GM12878 (cell line): ENCODE data around the gene FAM120AOS. TPM values are rescaled to one million over a fixed set of nuclear protein-coding genes. Genes with fewer than 3 reads are reported as not detected.
A peak's percentile ranks its signal among the peaks of the same experiment; 100 is the strongest.

Source experiments
- ATAC-seq: fragments of 200-7000 bp; cut with Tn5 transposase; 3 replicates; pipeline ENCODE4 v1.9.1; 2020; ENCODE audit warnings: mild to moderate bottlenecking, moderate library complexity
- BruUV-seq: library from RNA; stranded (reverse); fragments of 400-500 nt; replicated peaks from 2 replicates; lab custom pipeline; 2021; lab: Mats Ljungman, UMichigan
- CTCF ChIA-PET: fragments of 300-600 bp; sonication (Branson Sonifier 250); formaldehyde crosslinking; extraction: SDS; loops from one replicate; lab custom pipeline; 2021; ENCODE audit warnings: inconsistent platforms; lab: Yijun Ruan, JAX
- POLR2A ChIA-PET: fragments of 350-600 bp; formaldehyde crosslinking; extraction: SDS; loops from one replicate; lab custom pipeline; 2021; ENCODE audit warnings: inconsistent platforms; lab: Charles Lee
- RAD21 ChIA-PET: fragments of 300-600 bp; sonication (Branson Sonifier 250); formaldehyde crosslinking; loops from one replicate; lab custom pipeline; 2023; ENCODE audit warnings: antibody characterized with exemption; ENCODE audit not compliant: unreplicated experiment; lab: Charles Lee
- SMC1A ChIA-PET: fragments of 300-600 bp; sonication (Branson Sonifier 250); formaldehyde crosslinking; loops from one replicate; lab custom pipeline; 2023; ENCODE audit not compliant: unreplicated experiment, uncharacterized antibody; lab: Charles Lee
- DNase-seq: peaks from one replicate; pipeline ENCODE4 v3.0.0-alpha.2; 2011; ENCODE audit warnings: low read depth, low spot score
- FAIRE-seq: peaks from 3 replicates; lab custom pipeline; 2011; peaks lifted over from hg19 to GRCh38; lab: Jason Lieb, UNC
- H2AFZ ChIP-seq: 2 replicates; pipeline ENCODE4 v1.6.0; 2011; ENCODE audit warnings: low read depth, low read length, control low read depth; ENCODE audit not compliant: control insufficient read depth
- H3K27ac ChIP-seq: 2 replicates; pipeline ENCODE4 v1.5.1; 2011; ENCODE audit warnings: control low read depth; ENCODE audit not compliant: control insufficient read depth, insufficient read depth
- H3K27me3 ChIP-seq, 2 experiments: replicated peaks in 1 of 2; 2 replicates each; pipeline versions ENCODE4 v1.6.0 to v1.6.1; 2011; ENCODE audit warnings: low read length in 1 of 2; ENCODE audit not compliant: control insufficient read depth in 2 of 2, insufficient read depth in 2 of 2
- H3K36me3 ChIP-seq, 2 experiments: 2 replicates each; pipeline ENCODE4 v1.5.1; 2011; ENCODE audit warnings: low read length in 1 of 2; ENCODE audit not compliant: control insufficient read depth in 2 of 2, insufficient read depth in 2 of 2
- H3K4me1 ChIP-seq: 2 replicates; pipeline ENCODE4 v1.6.1; 2011; ENCODE audit warnings: mild to moderate bottlenecking, low read length, moderate library complexity, mixed read lengths; ENCODE audit not compliant: control insufficient read depth, insufficient read depth
- H3K4me2 ChIP-seq: 2 replicates; pipeline ENCODE4 v1.6.0; 2011; ENCODE audit warnings: control low read depth; ENCODE audit not compliant: control insufficient read depth, insufficient read depth
- H3K4me3 ChIP-seq: fragments of 200-600 bp; sonication (generic); 2 replicates; pipeline ENCODE4 v1.5.1; 2016
- H3K79me2 ChIP-seq: 2 replicates; pipeline ENCODE4 v1.6.0; 2011; ENCODE audit warnings: low read length; ENCODE audit not compliant: control insufficient read depth, insufficient read depth
- H3K9ac ChIP-seq: 2 replicates; pipeline ENCODE4 v1.8.0; 2011; ENCODE audit warnings: low read length, control low read depth, mixed read lengths; ENCODE audit not compliant: control insufficient read depth, insufficient read depth
- H3K9me3 ChIP-seq: replicated peaks from 3 replicates; pipeline ENCODE4 v1.5.1; 2011; ENCODE audit warnings: mild to moderate bottlenecking, low read length; ENCODE audit not compliant: control insufficient read depth, insufficient read depth
- H4K20me1 ChIP-seq: 2 replicates; pipeline ENCODE4 v1.6.0; 2011; ENCODE audit not compliant: control insufficient read depth, insufficient read depth
- BCL11A ChIP-seq: IDR thresholded peaks from 2 replicates; pipeline ENCODE4 v1.6.1; 2011; ENCODE audit warnings: low read depth, low read length
- NFIC ChIP-seq: IDR thresholded peaks from 2 replicates; pipeline ENCODE4 v1.6.1; 2012; ENCODE audit warnings: low read depth, mild to moderate bottlenecking, inconsistent platforms, low read length, moderate library complexity
- POLR2A ChIP-seq: IDR thresholded peaks from 2 replicates; pipeline ENCODE4 v1.6.1; 2011; ENCODE audit warnings: low read depth, mild to moderate bottlenecking, low read length
- REST ChIP-seq: IDR thresholded peaks from 2 replicates; pipeline ENCODE4 v1.6.1; 2012; ENCODE audit warnings: mild to moderate bottlenecking, low read depth, low read length
- WGBS: methylation state at CpG from one replicate; pipeline ENCODE4 v1.1.6; 2016; ENCODE audit warnings: low lambda C conversion rate; ENCODE audit not compliant: insufficient replicate concordance, insufficient coverage; ENCODE audit errors: missing lambda C conversion rate; 5-methylcytosine and 5-hydroxymethylcytosine counted together
- in situ Hi-C: fragments of 300-500 bp; cut with MboI; formaldehyde crosslinking; loops from 9 replicates; pipeline ENCODE4 v1.14.3; 2018; ENCODE audit warnings: mixed read lengths
- intact Hi-C: fragments of 100-400 bp; cut with micrococcal nuclease; formaldehyde crosslinking; loops from one replicate; pipeline ENCODE4 v1.14.2; 2022; ENCODE audit not compliant: unreplicated experiment
- polyA plus RNA-seq, 11 experiments: library from polyadenylated mRNA; depleted of rRNA in 4 of 11; unstranded in 6 of 11; stranded (reverse) in 5 of 11; fragments of >200 nt; fragmentation: Nextera tagmentation in 4 of 11; fragmentation: Illumina TruSeq in 1 of 11; extraction: Ambion mirVana in 4 of 11; extraction: Trizol in 1 of 11; gene quantifications; 1 replicate in 1 of 11; 2 replicates in 10 of 11; pipeline versions ENCODE4 v1.2.1 to v1.2.3, GENCODE V29; 2011 to 2016; ENCODE audit warnings: inconsistent platforms in 2 of 11, missing spikeins in 2 of 11, low read depth in 1 of 11
- total RNA-seq, 4 experiments: library from RNA; depleted of rRNA in 3 of 4; stranded (reverse); fragments of >200 nt in 3 of 4; fragmentation: Illumina TruSeq in 1 of 4; extraction: Trizol in 1 of 4; gene quantifications; 2 replicates each; pipeline versions ENCODE4 v1.2.1 to v1.2.3, GENCODE V29; 2013 to 2021

The FAM120AOS gene
- total and polyA plus RNA-seq, 10 of the 15 experiments (the other 5 are each of a cell fraction or from before 2014, with no cell fraction given) = 15.9 to 55.1 (median 34.6) TPM

- Histone ChIP-seq H3K9ac (no peak overlapping the region), H3K27ac (no peak overlapping the region; the same call in 1 of the 2 replicates), H3K4me3 (peak overlapping the region; percentile 51), H3K36me3 (0 out of 4 replicates have a peak, but pooled peaks cover 0 to 3% of the 10 kb centered on the region in 2 experiments), H3K79me2 (peaks cover 97% of the 10 kb centered on the region), H3K4me1 (peaks cover 4% of the 10 kb centered on the region; the same call in 1 of the 2 replicates), H3K27me3 (no peaks in the 10 kb centered on the region), H4K20me1 (no peaks in the 10 kb centered on the region), H3K4me2 (peak overlapping the region; percentile 89), H2AFZ (no peak overlapping the region), H3K9me3 (no peaks in the 10 kb centered on the region)
- 0% methylated on average over 1 of the region's 1 CpG for WGBS
- ATAC-seq = no peak
- no TSS peak for BruUV-seq
- no peak for TF ChIP-seq NFIC
- no peak for TF ChIP-seq BCL11A
- TF ChIP-seq POLR2A = no peak
- no peak for TF ChIP-seq REST
- DNase-seq = no peak
- ChIA-PET SMC1A (interaction anchor here (0.6 to 2.6 kb wide), 8 partner anchors 8 to 338 kb away, joined by 3 to 16 read pairs (median 3); no protein-coding TSS in a partner anchor), POLR2A (interaction anchor here (1.4 to 2.0 kb wide), 2 partner anchors 8 to 11 kb away, joined by 5 to 10 read pairs; no protein-coding TSS in a partner anchor), CTCF (interaction anchor here (0.7 to 2.6 kb wide), 5 partner anchors 8 to 302 kb away, joined by 3 to 10 read pairs (median 4); no protein-coding TSS in a partner anchor), RAD21 (interaction anchor here (1.3 to 1.7 kb wide), 2 partner anchors 12 to 109 kb away, joined by 4 to 6 read pairs; no protein-coding TSS in a partner anchor)
- in situ Hi-C loops (no loop called here), intact Hi-C loops (loop anchor here (10.0 kb wide), 1 partner anchor 708 kb away; no protein-coding TSS in a partner anchor)
- FAIRE-seq = no peak
Measured at GRCh38 chr9:93457006-93457405, 3.6 kb upstream of the FAM120AOS start.
